Caco-2 (cell line): ENCODE data around the gene HYDIN. TPM values are rescaled to one million over a fixed set of nuclear protein-coding genes. Genes with fewer than 3 reads are reported as not detected.

Experiments used
- BruUV-seq: library from RNA; stranded (reverse); fragments of 400-500 nt; replicated peaks from 2 replicates; lab custom pipeline; 2021; lab: Mats Ljungman, UMichigan
- CTCF ChIA-PET: fragments of 300-600 bp; sonication (Branson Sonifier 250); formaldehyde crosslinking; loops from one replicate; lab custom pipeline; 2022; ENCODE audit warnings: antibody characterized with exemption; lab: Charles Lee
- POLR2A ChIA-PET: fragments of 300-600 bp; sonication (Branson Sonifier 250); formaldehyde crosslinking; loops from one replicate; lab custom pipeline; 2022; ENCODE audit warnings: antibody characterized with exemption; lab: Charles Lee
- DNase-seq, 2 experiments: peaks; one replicate each; pipeline versions ENCODE4 v3.0.0 to v3.0.0-alpha.2; 2020 to 2022
- H3K27me3 ChIP-seq: replicated peaks from 2 replicates; pipeline ENCODE4 v1.6.0; 2011; ENCODE audit warnings: low read length; ENCODE audit not compliant: control insufficient read depth, insufficient read depth
- H3K36me3 ChIP-seq: 2 replicates; pipeline ENCODE4 v1.5.1; 2011; ENCODE audit warnings: low read length; ENCODE audit not compliant: control insufficient read depth, insufficient read depth
- H3K4me1 ChIP-seq: fragments of 250-450 bp; sonication (Bioruptor Pico); 2 replicates; pipeline ENCODE4 v1.5.1; 2020; ENCODE audit warnings: mild to moderate bottlenecking
- H3K4me3 ChIP-seq: 2 replicates; pipeline ENCODE4 v1.5.1; 2011; ENCODE audit warnings: low read depth, mild to moderate bottlenecking, control low read depth, low read length
- H3K9me3 ChIP-seq: fragments of 250-450 bp; sonication (Bioruptor Pico); 2 replicates; pipeline ENCODE4 v1.5.1; 2020; ENCODE audit warnings: mild to moderate bottlenecking, moderate library complexity
- H3K27ac Mint-ChIP-seq: one replicate; pipeline ENCODE4 v1.8.0; 2022; ENCODE audit warnings: mixed read lengths; ENCODE audit not compliant: unreplicated experiment
- H3K27me3 Mint-ChIP-seq: one replicate; pipeline ENCODE4 v1.8.0; 2022; ENCODE audit warnings: mixed read lengths; ENCODE audit not compliant: insufficient read depth, unreplicated experiment
- H3K36me3 Mint-ChIP-seq: one replicate; pipeline ENCODE4 v1.8.0; 2022; ENCODE audit warnings: mild to moderate bottlenecking, mixed read lengths; ENCODE audit not compliant: insufficient read depth, unreplicated experiment
- H3K4me1 Mint-ChIP-seq: one replicate; pipeline ENCODE4 v1.8.0; 2022; ENCODE audit warnings: low read depth, mixed read lengths; ENCODE audit not compliant: unreplicated experiment
- H3K4me3 Mint-ChIP-seq: one replicate; pipeline ENCODE4 v1.8.0; 2022; ENCODE audit warnings: mild to moderate bottlenecking, moderate library complexity, mixed read lengths; ENCODE audit not compliant: unreplicated experiment
- H3K9me3 Mint-ChIP-seq: one replicate; pipeline ENCODE4 v1.8.0; 2022; ENCODE audit warnings: mixed read lengths; ENCODE audit not compliant: unreplicated experiment
- CTCF ChIP-seq, 2 experiments: fragments of 200-600 bp in 1 of 2; IDR thresholded peaks; 1 replicate in 1 of 2; 2 replicates in 1 of 2; pipeline versions ENCODE4 v1.5.1 to v1.8.0; 2011 to 2022; ENCODE audit warnings: antibody characterized with exemption in 1 of 2, control low read depth in 1 of 2, inconsistent platforms in 1 of 2, low read depth in 1 of 2, low read length in 1 of 2, mild to moderate bottlenecking in 1 of 2, moderate library complexity in 1 of 2; ENCODE audit not compliant: insufficient read depth in 1 of 2, severe bottlenecking in 1 of 2, unreplicated experiment in 1 of 2
- intact Hi-C: fragments of 100-400 bp; cut with micrococcal nuclease; formaldehyde crosslinking; loops from one replicate; pipeline ENCODE4 v1.10.0; 2022; ENCODE audit not compliant: unreplicated experiment
- total RNA-seq: library from RNA; stranded (reverse); gene quantifications from 2 replicates; pipeline ENCODE4 v1.2.3, GENCODE V29; 2022

HYDIN gene
- total RNA-seq, 1 experiment from 2014 or later: 0.68 TPM

GRCh38 chr16:70780546-70780945, 450.0 kb downstream of the HYDIN start:
- H3K4me3 ChIP-seq: no peak overlapping the region
- peaks cover 3% of the 10 kb centered on the region; the same call in 1 of the 2 replicates for H3K9me3 ChIP-seq
- ChIA-PET POLR2A (no interaction called here), CTCF (interaction anchor here (1.7 kb wide), 1 partner anchor 10 kb away, joined by 6 read pairs; no protein-coding TSS in a partner anchor)
- BruUV-seq: no TSS peak
- Mint-ChIP-seq H3K9me3 (no peaks in the 10 kb centered on the region), H3K4me1 (peaks cover 10% of the 10 kb centered on the region), H3K27me3 (no peaks in the 10 kb centered on the region), H3K27ac (no peak overlapping the region), H3K4me3 (no peak overlapping the region), H3K36me3 (peaks cover 61% of the 10 kb centered on the region)
- no peak for DNase-seq
- intact Hi-C loops: no loop called here
- TF ChIP-seq CTCF (IDR thresholded peaks at IDR 0.05; ENCODE audit: insufficient read depth in 1 of 2, low read depth in 1 of 2, low read length in 1 of 2, severe bottlenecking in 1 of 2, unreplicated experiment in 1 of 2): no peak
- H3K27me3 ChIP-seq: no peaks in the 10 kb centered on the region
- no peaks in the 10 kb centered on the region for H3K4me1 ChIP-seq
- peaks cover 15% of the 10 kb centered on the region; the same call in 1 of the 2 replicates for H3K36me3 ChIP-seq

- peak overlapping the region; percentile 93 for H3K27ac Mint-ChIP-seq
- no peak for TF ChIP-seq CTCF (IDR thresholded peaks at IDR 0.05; ENCODE audit: insufficient read depth in 1 of 2, low read depth in 1 of 2, low read length in 1 of 2, severe bottlenecking in 1 of 2, unreplicated experiment in 1 of 2)
- intact Hi-C loops: no loop called here
- no peak overlapping the region for H3K4me3 ChIP-seq
- H3K27me3 Mint-ChIP-seq: no peaks in the 10 kb centered on the region
- H3K9me3 Mint-ChIP-seq: no peaks in the 10 kb centered on the region
- no peaks in the 10 kb centered on the region for H3K27me3 ChIP-seq
- ChIA-PET POLR2A (no interaction called here), CTCF (interaction anchor here (1.7 kb wide), 1 partner anchor 9 kb away, joined by 6 read pairs; no protein-coding TSS in a partner anchor)
- no TSS peak for BruUV-seq
- H3K36me3 Mint-ChIP-seq: peaks cover 69% of the 10 kb centered on the region
- H3K4me3 Mint-ChIP-seq: peak overlapping the region; percentile 49
- H3K36me3 ChIP-seq: peaks cover 15% of the 10 kb centered on the region; the same call in 1 of the 2 replicates
- peaks cover 3% of the 10 kb centered on the region; the same call in 1 of the 2 replicates for H3K9me3 ChIP-seq
- DNase-seq: no peak
- H3K4me1 Mint-ChIP-seq: peaks cover 10% of the 10 kb centered on the region
- H3K4me1 ChIP-seq: no peaks in the 10 kb centered on the region
These were observed 451.2 kb downstream of the HYDIN start for GRCh38 chr16:70779361-70779760.

GRCh38 chr16:70778901-70779309, 451.6 kb downstream of the HYDIN start:
- H3K36me3 ChIP-seq: peaks cover 13% of the 10 kb centered on the region; the same call in 1 of the 2 replicates
- no TSS peak for BruUV-seq
- no peak for TF ChIP-seq CTCF (IDR thresholded peaks at IDR 0.05; ENCODE audit: insufficient read depth in 1 of 2, low read depth in 1 of 2, low read length in 1 of 2, severe bottlenecking in 1 of 2, unreplicated experiment in 1 of 2)
- H3K4me3 Mint-ChIP-seq: peak overlapping the region; percentile 49
- peak overlapping the region; percentile 93 for H3K27ac Mint-ChIP-seq
- no peaks in the 10 kb centered on the region for H3K9me3 Mint-ChIP-seq
- H3K27me3 Mint-ChIP-seq: no peaks in the 10 kb centered on the region
- no peaks in the 10 kb centered on the region for H3K4me1 ChIP-seq
- H3K9me3 ChIP-seq: peaks cover 3% of the 10 kb centered on the region; the same call in 1 of the 2 replicates
- no peaks in the 10 kb centered on the region for H3K27me3 ChIP-seq
- H3K4me1 Mint-ChIP-seq: peaks cover 10% of the 10 kb centered on the region
- intact Hi-C loops: no loop called here
- DNase-seq: peak; percentile 78 to 82
- ChIA-PET POLR2A (no interaction called here), CTCF (interaction anchor here (0.6 kb wide), 1 partner anchor 13 kb away, joined by 5 read pairs; no protein-coding TSS in a partner anchor)
- peaks cover 69% of the 10 kb centered on the region for H3K36me3 Mint-ChIP-seq
- H3K4me3 ChIP-seq: no peak overlapping the region
